ENCODE results near the gene FAM171A1.

FAM171A1 gene

GRCh38 chr10:15253951-15254807 lies 116.9 kb downstream of the FAM171A1 start:
- no peak overlapping the region for H3K4me3 ChIP-seq (ENCODE audit: low read depth, low read length)
- no peak for DNase-seq
- no peaks in the 10 kb centered on the region for H3K36me3 ChIP-seq
- TF ChIP-seq CTCF (IDR thresholded peaks at IDR 0.05; ENCODE audit: low read depth, low read length): no peak
- no peaks in the 10 kb centered on the region for H3K27me3 ChIP-seq (ENCODE audit: insufficient read depth, low read depth, severe bottlenecking)
- H3K9me3 ChIP-seq (ENCODE audit: severe bottlenecking): no peaks in the 10 kb centered on the region
- H3K27ac ChIP-seq: no peak overlapping the region

DNA sequence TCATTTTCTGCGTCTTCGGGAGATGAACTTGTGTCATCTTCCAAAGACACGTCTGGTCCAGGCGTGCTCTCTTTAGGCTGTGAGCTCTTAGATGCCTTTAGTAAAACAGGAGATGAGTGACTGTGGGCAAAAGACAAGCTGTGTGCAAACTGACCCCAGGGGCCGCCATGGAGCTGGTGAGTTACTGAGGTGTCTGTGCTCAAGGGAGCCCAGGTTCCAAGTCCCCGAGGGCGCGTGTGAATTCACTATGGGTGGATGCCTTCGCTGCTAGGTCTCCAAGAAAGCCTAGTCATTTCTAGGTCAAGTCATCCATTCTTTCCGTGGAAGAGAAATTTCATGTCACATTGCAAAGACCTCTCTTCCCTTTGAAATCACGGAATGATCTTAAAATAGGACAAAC lies 118.7 kb downstream of the FAM171A1 start:
- Histone ChIP-seq H3K27me3 (ENCODE audit: insufficient read depth, low read depth, severe bottlenecking) (no peaks in the 10 kb centered on the region), H3K27ac (no peak overlapping the region), H3K9me3 (ENCODE audit: severe bottlenecking) (no peaks in the 10 kb centered on the region), H3K36me3 (no peaks in the 10 kb centered on the region), H3K4me3 (ENCODE audit: low read depth, low read length) (no peak overlapping the region)
- DNase-seq: no peak
- TF ChIP-seq CTCF (IDR thresholded peaks at IDR 0.05; ENCODE audit: low read depth, low read length): no peak

DNA sequence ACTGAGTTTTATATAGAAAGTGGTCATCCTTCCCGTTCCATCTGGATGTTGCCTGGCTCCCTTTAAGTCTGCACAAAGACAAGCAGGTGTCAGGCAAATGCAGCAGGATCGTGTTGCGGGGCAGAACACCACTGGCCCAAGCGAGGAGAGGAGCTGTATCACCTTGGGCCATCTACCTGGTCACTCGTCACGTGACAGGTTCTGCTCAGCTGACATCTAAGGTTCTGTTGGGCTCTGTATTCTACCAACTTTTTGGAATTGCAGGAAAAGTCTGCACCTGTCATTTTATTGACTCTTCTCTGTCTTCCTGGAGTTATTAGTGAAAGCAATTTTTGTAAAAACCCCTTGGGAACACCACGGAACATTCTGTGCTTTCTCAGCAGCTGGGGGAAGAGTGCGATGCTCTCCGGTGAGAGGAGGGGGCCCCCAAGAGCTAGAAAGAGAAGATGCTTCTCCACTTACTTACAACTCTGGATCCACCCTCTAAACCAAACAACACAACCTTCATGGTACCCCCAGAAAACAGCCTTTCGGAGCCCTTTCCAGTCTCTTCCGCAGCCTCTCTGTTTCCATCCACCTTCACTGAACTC lies 119.2 kb downstream of the FAM171A1 start:
- Histone ChIP-seq H3K4me3 (ENCODE audit: low read depth, low read length) (no peak overlapping the region), H3K27ac (no peak overlapping the region), H3K9me3 (ENCODE audit: severe bottlenecking) (no peaks in the 10 kb centered on the region), H3K36me3 (no peaks in the 10 kb centered on the region), H3K27me3 (ENCODE audit: insufficient read depth, low read depth, severe bottlenecking) (no peaks in the 10 kb centered on the region)
- no peak for TF ChIP-seq CTCF (IDR thresholded peaks at IDR 0.05; ENCODE audit: low read depth, low read length)
- DNase-seq: no peak

GRCh38 chr10:15245530-15245929 lies 125.6 kb downstream of the FAM171A1 start:
- peak; percentile 35 for TF ChIP-seq CTCF (IDR thresholded peaks at IDR 0.05; ENCODE audit: low read depth, low read length)
- DNase-seq: no peak
- Histone ChIP-seq H3K9me3 (ENCODE audit: severe bottlenecking) (no peaks in the 10 kb centered on the region), H3K27ac (no peak overlapping the region), H3K4me3 (ENCODE audit: low read depth, low read length) (no peak overlapping the region), H3K27me3 (ENCODE audit: insufficient read depth, low read depth, severe bottlenecking) (no peaks in the 10 kb centered on the region), H3K36me3 (no peaks in the 10 kb centered on the region)

GRCh38 chr10:15244635-15245197 lies 126.4 kb downstream of the FAM171A1 start:
- DNase-seq: no peak
- no peaks in the 10 kb centered on the region for H3K27me3 ChIP-seq (ENCODE audit: insufficient read depth, low read depth, severe bottlenecking)
- H3K27ac ChIP-seq: no peak overlapping the region
- no peaks in the 10 kb centered on the region for H3K36me3 ChIP-seq
- no peak for TF ChIP-seq CTCF (IDR thresholded peaks at IDR 0.05; ENCODE audit: low read depth, low read length)
- H3K4me3 ChIP-seq (ENCODE audit: low read depth, low read length): no peak overlapping the region
- H3K9me3 ChIP-seq (ENCODE audit: severe bottlenecking): no peaks in the 10 kb centered on the region
